Neural cell (in vitro differentiated cells): ENCODE results near the gene LRRC34. TPM values are rescaled to one million over a fixed set of nuclear protein-coding genes. Genes with fewer than 3 reads are reported as not detected.

Experiments
- H2AFZ ChIP-seq: fragments of 200-600, 300-800 bp; sonication (generic), shearing (Covaris generic); 2 replicates; pipeline ENCODE4 v1.6.0; 2014; ENCODE audit warnings: low read depth, mild to moderate bottlenecking, antibody characterized with exemption, low read length, moderate library complexity
- H3F3A ChIP-seq: fragments of 200-600 bp; shearing (Covaris generic); 2 replicates; pipeline ENCODE4 v1.6.1; 2016; ENCODE audit warnings: mild to moderate bottlenecking, moderate library complexity, mixed read lengths, antibody characterized with exemption, low read length; ENCODE audit not compliant: insufficient read depth, poor library complexity, severe bottlenecking
- H3K27ac ChIP-seq: fragments of 200-600, 300-800 bp; sonication (generic), shearing (Covaris generic); 2 replicates; pipeline ENCODE4 v1.5.1; 2014; ENCODE audit warnings: mild to moderate bottlenecking, low read length, moderate library complexity
- H3K27me3 ChIP-seq: fragments of 300-800, 200-600 bp; sonication (generic), shearing (Covaris generic); 2 replicates; pipeline ENCODE4 v1.6.0; 2014; ENCODE audit warnings: mild to moderate bottlenecking, low read depth, low read length, moderate library complexity; ENCODE audit not compliant: insufficient read depth
- H3K36me3 ChIP-seq: fragments of 300-800, 200-600 bp; sonication (generic), shearing (Covaris generic); 2 replicates; pipeline ENCODE4 v1.5.1; 2014; ENCODE audit warnings: mild to moderate bottlenecking, antibody characterized with exemption, low read length, moderate library complexity; ENCODE audit not compliant: insufficient read depth
- H3K4me2 ChIP-seq: fragments of 300-800, 200-600 bp; sonication (generic), shearing (Covaris generic); 2 replicates; pipeline ENCODE4 v1.6.0; 2014; ENCODE audit warnings: mild to moderate bottlenecking, low read length
- H3K4me3 ChIP-seq: fragments of 300-800, 200-600 bp; sonication (generic), shearing (Covaris generic); 2 replicates; pipeline ENCODE4 v1.5.1; 2014; ENCODE audit warnings: mild to moderate bottlenecking, low read length, moderate library complexity
- H3K79me2 ChIP-seq: fragments of 200-600 bp; shearing (Covaris generic); replicated peaks from 2 replicates; pipeline ENCODE4 v1.6.0; 2014; ENCODE audit warnings: mild to moderate bottlenecking, low read length, moderate library complexity; ENCODE audit not compliant: insufficient read depth
- H3K9ac ChIP-seq: fragments of 300-800, 200-600 bp; sonication (generic), shearing (Covaris generic); 2 replicates; pipeline ENCODE4 v1.6.1; 2016; ENCODE audit warnings: mild to moderate bottlenecking, low read length, mixed read lengths
- H3K9me2 ChIP-seq: fragments of 200-600 bp; shearing (Covaris generic); 2 replicates; pipeline ENCODE4 v1.6.1; 2016; ENCODE audit warnings: mild to moderate bottlenecking, low read length, mixed read lengths; ENCODE audit not compliant: insufficient read depth
- H3K9me3 ChIP-seq: fragments of 200-600, 300-800 bp; sonication (generic), shearing (Covaris generic); 2 replicates; pipeline ENCODE4 v1.6.1; 2016; ENCODE audit warnings: mild to moderate bottlenecking, mixed run types, low read length, moderate library complexity, mixed read lengths
- H4K20me1 ChIP-seq: fragments of 200-600 bp; shearing (Covaris generic); 2 replicates; pipeline ENCODE4 v1.6.1; 2016; ENCODE audit warnings: mild to moderate bottlenecking, mixed run types; ENCODE audit not compliant: insufficient read depth
- CTCF ChIP-seq: fragments of 450-650 bp; IDR thresholded peaks from 2 replicates; pipeline ENCODE4 v1.5.1; 2014; ENCODE audit warnings: antibody characterized with exemption, mild to moderate bottlenecking, moderate library complexity; ENCODE audit not compliant: poor library complexity, severe bottlenecking
- EP300 ChIP-seq: fragments of 450-650 bp; conservative IDR thresholded peaks from 2 replicates; pipeline ENCODE4 v1.6.1; 2014; ENCODE audit warnings: antibody characterized with exemption, mild to moderate bottlenecking, moderate library complexity; ENCODE audit not compliant: poor library complexity, severe bottlenecking
- EZH2 ChIP-seq: fragments of 200-600, 300-800 bp; shearing (Covaris generic), sonication (generic); IDR thresholded peaks from 2 replicates; pipeline ENCODE4 v1.6.1; 2014; ENCODE audit warnings: antibody characterized with exemption, low read length, borderline replicate concordance, mild to moderate bottlenecking; ENCODE audit not compliant: insufficient read depth, poor library complexity, severe bottlenecking
- MXI1 ChIP-seq: fragments of 450-650 bp; conservative IDR thresholded peaks from 2 replicates; pipeline ENCODE4 v1.6.1; 2014; ENCODE audit warnings: antibody characterized with exemption, mild to moderate bottlenecking; ENCODE audit not compliant: poor library complexity, severe bottlenecking
- POLR2AphosphoS5 ChIP-seq: IDR thresholded peaks from 2 replicates; pipeline ENCODE4 v1.6.1; 2012
- RAD21 ChIP-seq: fragments of 450-650 bp; conservative IDR thresholded peaks from 2 replicates; pipeline ENCODE4 v1.6.1; 2014; ENCODE audit warnings: antibody characterized with exemption, mild to moderate bottlenecking, moderate library complexity
- REST ChIP-seq: IDR thresholded peaks from 2 replicates; pipeline ENCODE4 v1.6.1; 2012; ENCODE audit warnings: borderline replicate concordance
- SMC3 ChIP-seq: fragments of 450-650 bp; conservative IDR thresholded peaks from 2 replicates; pipeline ENCODE4 v1.6.1; 2014; ENCODE audit warnings: antibody characterized with exemption, mild to moderate bottlenecking, moderate library complexity; ENCODE audit not compliant: poor library complexity
- TAF1 ChIP-seq: IDR thresholded peaks from 2 replicates; pipeline ENCODE4 v1.6.1; 2012; ENCODE audit warnings: low read depth
- polyA plus RNA-seq: library from polyadenylated mRNA; depleted of rRNA; stranded (reverse); fragments of >200 nt; gene quantifications from 2 replicates; pipeline ENCODE4 v1.2.3, GENCODE V29; 2014

LRRC34 gene
- polyA plus RNA-seq, 1 donor from 2014 or later, result 1.1 TPM

- H3F3A ChIP-seq, result no peaks in the 10 kb centered on the region
- no peaks in the 10 kb centered on the region for H3K27me3 ChIP-seq
- TF ChIP-seq EP300 (no peak), POLR2AphosphoS5 (no peak), MXI1 (no peak), TAF1 (no peak), SMC3 (no peak), RAD21 (no peak), EZH2 (no peak), CTCF (no peak), REST (no peak)
- H2AFZ ChIP-seq, result no peak overlapping the region
- no peaks in the 10 kb centered on the region for H4K20me1 ChIP-seq
- H3K9ac ChIP-seq, result no peak overlapping the region
- peaks cover 26% of the 10 kb centered on the region for H3K79me2 ChIP-seq
- H3K9me2 ChIP-seq, result no peaks in the 10 kb centered on the region
- H3K4me3 ChIP-seq, result no peak overlapping the region
- no peaks in the 10 kb centered on the region for H3K9me3 ChIP-seq
- no peak overlapping the region for H3K4me2 ChIP-seq
- H3K36me3 ChIP-seq, result peaks cover 10% of the 10 kb centered on the region
- no peak overlapping the region for H3K27ac ChIP-seq
Observed at GRCh38 chr3:169777822-169778221, 34.9 kb downstream of the LRRC34 start.

GRCh38 chr3:169774186-169774585, 38.5 kb downstream of the LRRC34 start:
- H3K9me3 ChIP-seq, result no peaks in the 10 kb centered on the region
- no peaks in the 10 kb centered on the region for H3F3A ChIP-seq
- peak overlapping the region; percentile 93 for H3K4me3 ChIP-seq
- H3K27me3 ChIP-seq, result peaks cover 5% of the 10 kb centered on the region
- no peaks in the 10 kb centered on the region for H4K20me1 ChIP-seq
- peak overlapping the region; percentile 99 for H3K9ac ChIP-seq
- peaks cover 4% of the 10 kb centered on the region for H3K36me3 ChIP-seq
- no peak overlapping the region for H2AFZ ChIP-seq
- TF ChIP-seq RAD21 (no peak), MXI1 (no peak), POLR2AphosphoS5 (no peak), SMC3 (no peak), EZH2 (no peak), EP300 (no peak), TAF1 (no peak)
- peaks cover 26% of the 10 kb centered on the region for H3K79me2 ChIP-seq
- peak overlapping the region; percentile 49 for H3K4me2 ChIP-seq
- peak overlapping the region; percentile 99 for H3K27ac ChIP-seq
- no peaks in the 10 kb centered on the region for H3K9me2 ChIP-seq
